HepG2 (cell line): Measurements from ENCODE around the gene USP43. TPM values are rescaled to one million over a fixed set of nuclear protein-coding genes. Genes with fewer than 3 reads are reported as not detected.

ENCODE experiments used
- ATAC-seq: fragments of 200-7000 bp; cut with Tn5 transposase; 3 replicates; pipeline ENCODE4 v1.9.1; 2020; ENCODE audit warnings: mild to moderate bottlenecking, moderate library complexity
- BruUV-seq: library from RNA; stranded (reverse); fragments of 400-500 nt; replicated peaks from 2 replicates; lab custom pipeline; 2021; lab: Mats Ljungman, UMichigan
- CTCF ChIA-PET: fragments of 300-600 bp; formaldehyde crosslinking; extraction: SDS; loops from one replicate; lab custom pipeline; 2021; ENCODE audit warnings: low total read pairs, inconsistent platforms, low intra/inter-chr PET ratio; lab: Yijun Ruan, JAX
- POLR2A ChIA-PET: fragments of 350-600 bp; sonication (Branson Sonifier 250); formaldehyde crosslinking; loops from one replicate; lab custom pipeline; 2020; ENCODE audit warnings: antibody characterized with exemption, inconsistent platforms; lab: Yijun Ruan, JAX
- DNase-seq: peaks from one replicate; pipeline ENCODE4 v3.0.0-alpha.2; 2015; ENCODE audit warnings: low spot score
- FAIRE-seq: peaks from 3 replicates; lab custom pipeline; 2011; peaks lifted over from hg19 to GRCh38; lab: Jason Lieb, UNC
- H2AFZ ChIP-seq: one replicate; pipeline ENCODE4 v1.6.1; 2011; ENCODE audit warnings: low read length, inconsistent platforms
- H3K27ac ChIP-seq: fragments of 300-600 bp; 3 replicates; pipeline ENCODE4 v1.8.0; 2011; ENCODE audit warnings: mixed run types, mild to moderate bottlenecking, mixed read lengths, low read length, inconsistent platforms; ENCODE audit not compliant: insufficient read depth; ENCODE audit errors: extremely low read length
- H3K27me3 ChIP-seq, 2 experiments: fragments of 200-600 bp in 1 of 2; 2 replicates in 1 of 2; 3 replicates in 1 of 2; pipeline versions ENCODE4 v1.6.0 to v1.8.0; 2011; ENCODE audit warnings: low read length in 2 of 2, mild to moderate bottlenecking in 2 of 2, moderate library complexity in 2 of 2, inconsistent platforms in 1 of 2; ENCODE audit not compliant: insufficient read depth in 2 of 2, control insufficient read depth in 1 of 2
- H3K36me3 ChIP-seq, 2 experiments: fragments of 200-600 bp in 1 of 2; replicated peaks in 1 of 2; 2 replicates in 1 of 2; 3 replicates in 1 of 2; pipeline versions ENCODE4 v1.5.1 to v1.8.0; 2011; ENCODE audit warnings: low read length in 2 of 2, inconsistent platforms in 1 of 2; ENCODE audit not compliant: insufficient read depth in 2 of 2, control insufficient read depth in 1 of 2
- H3K4me1 ChIP-seq: 2 replicates; pipeline ENCODE4 v1.5.1; 2012; ENCODE audit warnings: low read length, inconsistent platforms; ENCODE audit not compliant: insufficient read depth
- H3K4me2 ChIP-seq: 2 replicates; pipeline ENCODE4 v1.6.0; 2011; ENCODE audit warnings: low read depth, low read length, inconsistent platforms
- H3K4me3 ChIP-seq, 3 experiments: fragments of 200-600 bp in 1 of 3; sonication (generic), shearing (Covaris generic) in 1 of 3; replicated peaks in 1 of 3; 2 replicates each; pipeline ENCODE4 v1.5.1; 2011 to 2016; ENCODE audit warnings: low read length in 3 of 3, inconsistent platforms in 2 of 3, low read depth in 2 of 3, mild to moderate bottlenecking in 2 of 3, control low read depth in 1 of 3, mixed read lengths in 1 of 3; ENCODE audit not compliant: insufficient read depth in 1 of 3
- H3K79me2 ChIP-seq: one replicate; pipeline ENCODE4 v1.6.1; 2011; ENCODE audit warnings: low read length, inconsistent platforms; ENCODE audit not compliant: insufficient read depth
- H3K9ac ChIP-seq: 2 replicates; pipeline ENCODE4 v1.6.0; 2011; ENCODE audit warnings: mild to moderate bottlenecking, low read depth, low read length, inconsistent platforms; ENCODE audit not compliant: insufficient read depth
- H3K9me3 ChIP-seq: 2 replicates; pipeline ENCODE4 v1.5.1; 2012; ENCODE audit warnings: mild to moderate bottlenecking, low read length
- H4K20me1 ChIP-seq: 2 replicates; pipeline ENCODE4 v1.6.0; 2011; ENCODE audit warnings: inconsistent platforms, mild to moderate bottlenecking, low read length, moderate library complexity; ENCODE audit not compliant: insufficient read depth
- ASH2L ChIP-seq: fragments of 300-600, 200-600 bp; sonication (generic); IDR thresholded peaks from 2 replicates; pipeline ENCODE4 v1.7.0; 2017; ENCODE audit warnings: low read depth, mild to moderate bottlenecking, moderate library complexity, mixed read lengths, low read length; ENCODE audit not compliant: insufficient read length
- FLYWCH1 ChIP-seq: sonication (generic); formaldehyde crosslinking; IDR thresholded peaks from 2 replicates; pipeline ENCODE4 v1.8.1; 2023; ENCODE audit warnings: mild to moderate bottlenecking, missing genetic modification reagents
- MEIS1 ChIP-seq: sonication (generic); formaldehyde crosslinking; IDR thresholded peaks from 2 replicates; pipeline ENCODE4 v1.9.0; 2021; ENCODE audit warnings: mild to moderate bottlenecking, missing genetic modification reagents, moderate library complexity, borderline replicate concordance
- ZNF841 ChIP-seq: sonication (generic); formaldehyde crosslinking; IDR thresholded peaks from 2 replicates; pipeline ENCODE4 v1.8.1; 2023; ENCODE audit warnings: missing genetic modification reagents, borderline replicate concordance
- WGBS: methylation state at CpG from one replicate; pipeline ENCODE4 v1.1.6; 2017; ENCODE audit warnings: low lambda C conversion rate; 5-methylcytosine and 5-hydroxymethylcytosine counted together
- in situ Hi-C: cut with HindIII; loops from 2 replicates; pipeline ENCODE4 v1.10.0; 2017; ENCODE audit warnings: low pct_unique_long_range_greater_than_20kb; ENCODE audit not compliant: extremely low pct_ligation_motif_present
- intact Hi-C: fragments of 100-400 bp; cut with micrococcal nuclease; formaldehyde crosslinking; loops from one replicate; pipeline ENCODE4 v1.10.0; 2022; ENCODE audit not compliant: unreplicated experiment
- polyA plus RNA-seq, 8 experiments: library from polyadenylated mRNA; depleted of rRNA in 3 of 8; stranded (reverse) in 7 of 8; unstranded in 1 of 8; fragments of >200 nt; fragmentation: Illumina TruSeq in 4 of 8; extraction: Trizol in 4 of 8; gene quantifications; 2 replicates each; pipeline versions ENCODE4 v1.2.1 to v1.2.3, GENCODE V29; 2011 to 2016; ENCODE audit warnings: low read depth in 4 of 8, missing spikeins in 1 of 8, mixed read lengths in 1 of 8; ENCODE audit not compliant: insufficient read depth in 1 of 8
- total RNA-seq, 5 experiments: library from RNA; depleted of rRNA; stranded (reverse); fragments of >200 nt; fragmentation: Illumina TruSeq; extraction: Trizol; gene quantifications; 2 replicates each; pipeline ENCODE4 v1.2.3, GENCODE V29; 2016; ENCODE audit warnings: low read depth in 1 of 5
- TF ChIP-seq, protein P1 (sequence below): sonication (generic); formaldehyde crosslinking; IDR thresholded peaks from 2 replicates; pipeline ENCODE4 v1.4.0; 2020; ENCODE audit warnings: missing genetic modification reagents
- TF ChIP-seq, protein P2 (sequence below): sonication (generic); formaldehyde crosslinking; IDR thresholded peaks from 2 replicates; pipeline ENCODE4 v1.4.0; 2020; ENCODE audit warnings: mild to moderate bottlenecking, missing genetic modification reagents, borderline replicate concordance
- TF ChIP-seq, protein P3 (sequence below): sonication (generic); formaldehyde crosslinking; IDR thresholded peaks from 2 replicates; pipeline ENCODE4; 2020; ENCODE audit warnings: missing genetic modification reagents, mild to moderate bottlenecking, borderline replicate concordance
- TF ChIP-seq, protein P4 (sequence below): sonication (generic); formaldehyde crosslinking; IDR thresholded peaks from 2 replicates; pipeline ENCODE4 v1.9.0; 2021; ENCODE audit warnings: mild to moderate bottlenecking, missing genetic modification reagents

USP43 gene
- total and polyA plus RNA-seq, 2 of the 13 experiments (the other 11 are each of a cell fraction or from before 2014, with no cell fraction given): 1.6 to 2.2 TPM

DNA sequence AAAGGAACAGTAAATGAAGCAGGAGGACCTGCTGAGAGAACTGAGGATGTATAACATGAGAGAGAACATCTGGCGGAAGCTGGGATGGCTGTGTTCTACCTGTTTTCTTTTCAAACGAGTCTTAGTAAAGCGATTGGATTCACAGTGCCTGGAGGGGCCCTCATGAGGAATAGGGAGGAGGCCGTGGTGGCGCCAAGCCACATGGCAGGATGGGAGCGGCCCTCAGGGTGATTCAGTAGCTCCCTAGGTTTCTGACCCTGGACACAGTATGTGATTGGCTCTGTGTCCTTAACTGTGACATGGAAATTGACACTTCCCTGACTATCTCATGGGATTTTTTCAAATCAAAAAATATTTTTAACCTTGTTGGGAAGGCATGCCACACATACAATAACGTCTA, 32.1 kb downstream of the USP43 start:
- in situ Hi-C loops (no loop called here), intact Hi-C loops (no loop called here)
- no peak for DNase-seq
- Histone ChIP-seq H3K9ac (no peak overlapping the region), H4K20me1 (no peaks in the 10 kb centered on the region), H2AFZ (no peak overlapping the region), H3K4me1 (no peaks in the 10 kb centered on the region), H3K27me3 (no peaks in the 10 kb centered on the region), H3K4me3 (no peak overlapping the region), H3K9me3 (peaks cover 18% of the 10 kb centered on the region), H3K79me2 (no peaks in the 10 kb centered on the region), H3K36me3 (no peaks in the 10 kb centered on the region), H3K27ac (no peak overlapping the region), H3K4me2 (no peak overlapping the region)
- no peak for FAIRE-seq
- ChIA-PET CTCF (no interaction called here), POLR2A (no interaction called here)
- 69% methylated on average over 5 of the region's 7 CpGs for WGBS
- no TSS peak for BruUV-seq
- ATAC-seq: no peak
- TF ChIP-seq, protein P1, sequence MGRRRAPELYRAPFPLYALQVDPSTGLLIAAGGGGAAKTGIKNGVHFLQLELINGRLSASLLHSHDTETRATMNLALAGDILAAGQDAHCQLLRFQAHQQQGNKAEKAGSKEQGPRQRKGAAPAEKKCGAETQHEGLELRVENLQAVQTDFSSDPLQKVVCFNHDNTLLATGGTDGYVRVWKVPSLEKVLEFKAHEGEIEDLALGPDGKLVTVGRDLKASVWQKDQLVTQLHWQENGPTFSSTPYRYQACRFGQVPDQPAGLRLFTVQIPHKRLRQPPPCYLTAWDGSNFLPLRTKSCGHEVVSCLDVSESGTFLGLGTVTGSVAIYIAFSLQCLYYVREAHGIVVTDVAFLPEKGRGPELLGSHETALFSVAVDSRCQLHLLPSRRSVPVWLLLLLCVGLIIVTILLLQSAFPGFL: no peak
- TF ChIP-seq MEIS1 (CRISPR knock-in tag) (no peak), ZNF841 (CRISPR knock-in tag) (no peak), ASH2L (no peak), FLYWCH1 (CRISPR knock-in tag) (no peak)
- TF ChIP-seq, protein P2, sequence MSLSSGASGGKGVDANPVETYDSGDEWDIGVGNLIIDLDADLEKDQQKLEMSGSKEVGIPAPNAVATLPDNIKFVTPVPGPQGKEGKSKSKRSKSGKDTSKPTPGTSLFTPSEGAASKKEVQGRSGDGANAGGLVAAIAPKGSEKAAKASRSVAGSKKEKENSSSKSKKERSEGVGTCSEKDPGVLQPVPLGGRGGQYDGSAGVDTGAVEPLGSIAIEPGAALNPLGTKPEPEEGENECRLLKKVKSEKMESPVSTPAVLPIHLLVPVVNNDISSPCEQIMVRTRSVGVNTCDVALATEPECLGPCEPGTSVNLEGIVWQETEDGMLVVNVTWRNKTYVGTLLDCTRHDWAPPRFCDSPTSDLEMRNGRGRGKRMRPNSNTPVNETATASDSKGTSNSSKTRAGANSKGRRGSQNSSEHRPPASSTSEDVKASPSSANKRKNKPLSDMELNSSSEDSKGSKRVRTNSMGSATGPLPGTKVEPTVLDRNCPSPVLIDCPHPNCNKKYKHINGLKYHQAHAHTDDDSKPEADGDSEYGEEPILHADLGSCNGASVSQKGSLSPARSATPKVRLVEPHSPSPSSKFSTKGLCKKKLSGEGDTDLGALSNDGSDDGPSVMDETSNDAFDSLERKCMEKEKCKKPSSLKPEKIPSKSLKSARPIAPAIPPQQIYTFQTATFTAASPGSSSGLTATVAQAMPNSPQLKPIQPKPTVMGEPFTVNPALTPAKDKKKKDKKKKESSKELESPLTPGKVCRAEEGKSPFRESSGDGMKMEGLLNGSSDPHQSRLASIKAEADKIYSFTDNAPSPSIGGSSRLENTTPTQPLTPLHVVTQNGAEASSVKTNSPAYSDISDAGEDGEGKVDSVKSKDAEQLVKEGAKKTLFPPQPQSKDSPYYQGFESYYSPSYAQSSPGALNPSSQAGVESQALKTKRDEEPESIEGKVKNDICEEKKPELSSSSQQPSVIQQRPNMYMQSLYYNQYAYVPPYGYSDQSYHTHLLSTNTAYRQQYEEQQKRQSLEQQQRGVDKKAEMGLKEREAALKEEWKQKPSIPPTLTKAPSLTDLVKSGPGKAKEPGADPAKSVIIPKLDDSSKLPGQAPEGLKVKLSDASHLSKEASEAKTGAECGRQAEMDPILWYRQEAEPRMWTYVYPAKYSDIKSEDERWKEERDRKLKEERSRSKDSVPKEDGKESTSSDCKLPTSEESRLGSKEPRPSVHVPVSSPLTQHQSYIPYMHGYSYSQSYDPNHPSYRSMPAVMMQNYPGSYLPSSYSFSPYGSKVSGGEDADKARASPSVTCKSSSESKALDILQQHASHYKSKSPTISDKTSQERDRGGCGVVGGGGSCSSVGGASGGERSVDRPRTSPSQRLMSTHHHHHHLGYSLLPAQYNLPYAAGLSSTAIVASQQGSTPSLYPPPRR (CRISPR knock-in tag): no peak
- TF ChIP-seq, protein P3, sequence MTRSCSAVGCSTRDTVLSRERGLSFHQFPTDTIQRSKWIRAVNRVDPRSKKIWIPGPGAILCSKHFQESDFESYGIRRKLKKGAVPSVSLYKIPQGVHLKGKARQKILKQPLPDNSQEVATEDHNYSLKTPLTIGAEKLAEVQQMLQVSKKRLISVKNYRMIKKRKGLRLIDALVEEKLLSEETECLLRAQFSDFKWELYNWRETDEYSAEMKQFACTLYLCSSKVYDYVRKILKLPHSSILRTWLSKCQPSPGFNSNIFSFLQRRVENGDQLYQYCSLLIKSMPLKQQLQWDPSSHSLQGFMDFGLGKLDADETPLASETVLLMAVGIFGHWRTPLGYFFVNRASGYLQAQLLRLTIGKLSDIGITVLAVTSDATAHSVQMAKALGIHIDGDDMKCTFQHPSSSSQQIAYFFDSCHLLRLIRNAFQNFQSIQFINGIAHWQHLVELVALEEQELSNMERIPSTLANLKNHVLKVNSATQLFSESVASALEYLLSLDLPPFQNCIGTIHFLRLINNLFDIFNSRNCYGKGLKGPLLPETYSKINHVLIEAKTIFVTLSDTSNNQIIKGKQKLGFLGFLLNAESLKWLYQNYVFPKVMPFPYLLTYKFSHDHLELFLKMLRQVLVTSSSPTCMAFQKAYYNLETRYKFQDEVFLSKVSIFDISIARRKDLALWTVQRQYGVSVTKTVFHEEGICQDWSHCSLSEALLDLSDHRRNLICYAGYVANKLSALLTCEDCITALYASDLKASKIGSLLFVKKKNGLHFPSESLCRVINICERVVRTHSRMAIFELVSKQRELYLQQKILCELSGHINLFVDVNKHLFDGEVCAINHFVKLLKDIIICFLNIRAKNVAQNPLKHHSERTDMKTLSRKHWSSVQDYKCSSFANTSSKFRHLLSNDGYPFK (CRISPR knock-in tag): no peak
- TF ChIP-seq, protein P4, sequence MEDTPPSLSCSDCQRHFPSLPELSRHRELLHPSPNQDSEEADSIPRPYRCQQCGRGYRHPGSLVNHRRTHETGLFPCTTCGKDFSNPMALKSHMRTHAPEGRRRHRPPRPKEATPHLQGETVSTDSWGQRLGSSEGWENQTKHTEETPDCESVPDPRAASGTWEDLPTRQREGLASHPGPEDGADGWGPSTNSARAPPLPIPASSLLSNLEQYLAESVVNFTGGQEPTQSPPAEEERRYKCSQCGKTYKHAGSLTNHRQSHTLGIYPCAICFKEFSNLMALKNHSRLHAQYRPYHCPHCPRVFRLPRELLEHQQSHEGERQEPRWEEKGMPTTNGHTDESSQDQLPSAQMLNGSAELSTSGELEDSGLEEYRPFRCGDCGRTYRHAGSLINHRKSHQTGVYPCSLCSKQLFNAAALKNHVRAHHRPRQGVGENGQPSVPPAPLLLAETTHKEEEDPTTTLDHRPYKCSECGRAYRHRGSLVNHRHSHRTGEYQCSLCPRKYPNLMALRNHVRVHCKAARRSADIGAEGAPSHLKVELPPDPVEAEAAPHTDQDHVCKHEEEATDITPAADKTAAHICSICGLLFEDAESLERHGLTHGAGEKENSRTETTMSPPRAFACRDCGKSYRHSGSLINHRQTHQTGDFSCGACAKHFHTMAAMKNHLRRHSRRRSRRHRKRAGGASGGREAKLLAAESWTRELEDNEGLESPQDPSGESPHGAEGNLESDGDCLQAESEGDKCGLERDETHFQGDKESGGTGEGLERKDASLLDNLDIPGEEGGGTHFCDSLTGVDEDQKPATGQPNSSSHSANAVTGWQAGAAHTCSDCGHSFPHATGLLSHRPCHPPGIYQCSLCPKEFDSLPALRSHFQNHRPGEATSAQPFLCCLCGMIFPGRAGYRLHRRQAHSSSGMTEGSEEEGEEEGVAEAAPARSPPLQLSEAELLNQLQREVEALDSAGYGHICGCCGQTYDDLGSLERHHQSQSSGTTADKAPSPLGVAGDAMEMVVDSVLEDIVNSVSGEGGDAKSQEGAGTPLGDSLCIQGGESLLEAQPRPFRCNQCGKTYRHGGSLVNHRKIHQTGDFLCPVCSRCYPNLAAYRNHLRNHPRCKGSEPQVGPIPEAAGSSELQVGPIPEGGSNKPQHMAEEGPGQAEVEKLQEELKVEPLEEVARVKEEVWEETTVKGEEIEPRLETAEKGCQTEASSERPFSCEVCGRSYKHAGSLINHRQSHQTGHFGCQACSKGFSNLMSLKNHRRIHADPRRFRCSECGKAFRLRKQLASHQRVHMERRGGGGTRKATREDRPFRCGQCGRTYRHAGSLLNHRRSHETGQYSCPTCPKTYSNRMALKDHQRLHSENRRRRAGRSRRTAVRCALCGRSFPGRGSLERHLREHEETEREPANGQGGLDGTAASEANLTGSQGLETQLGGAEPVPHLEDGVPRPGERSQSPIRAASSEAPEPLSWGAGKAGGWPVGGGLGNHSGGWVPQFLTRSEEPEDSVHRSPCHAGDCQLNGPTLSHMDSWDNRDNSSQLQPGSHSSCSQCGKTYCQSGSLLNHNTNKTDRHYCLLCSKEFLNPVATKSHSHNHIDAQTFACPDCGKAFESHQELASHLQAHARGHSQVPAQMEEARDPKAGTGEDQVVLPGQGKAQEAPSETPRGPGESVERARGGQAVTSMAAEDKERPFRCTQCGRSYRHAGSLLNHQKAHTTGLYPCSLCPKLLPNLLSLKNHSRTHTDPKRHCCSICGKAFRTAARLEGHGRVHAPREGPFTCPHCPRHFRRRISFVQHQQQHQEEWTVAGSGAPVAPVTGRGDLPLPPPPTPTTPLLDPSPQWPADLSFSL (CRISPR knock-in tag): no peak
